Middle frontal gyrus (tissue), 1 donor: ENCODE measurements around the gene LIX1L.

Source experiments
- DNase-seq: peaks from one replicate; pipeline ENCODE4 v3.0.0-alpha.2; 2015; ENCODE audit warnings: low spot score; ENCODE audit errors: extremely low spot score

LIX1L gene

DNA sequence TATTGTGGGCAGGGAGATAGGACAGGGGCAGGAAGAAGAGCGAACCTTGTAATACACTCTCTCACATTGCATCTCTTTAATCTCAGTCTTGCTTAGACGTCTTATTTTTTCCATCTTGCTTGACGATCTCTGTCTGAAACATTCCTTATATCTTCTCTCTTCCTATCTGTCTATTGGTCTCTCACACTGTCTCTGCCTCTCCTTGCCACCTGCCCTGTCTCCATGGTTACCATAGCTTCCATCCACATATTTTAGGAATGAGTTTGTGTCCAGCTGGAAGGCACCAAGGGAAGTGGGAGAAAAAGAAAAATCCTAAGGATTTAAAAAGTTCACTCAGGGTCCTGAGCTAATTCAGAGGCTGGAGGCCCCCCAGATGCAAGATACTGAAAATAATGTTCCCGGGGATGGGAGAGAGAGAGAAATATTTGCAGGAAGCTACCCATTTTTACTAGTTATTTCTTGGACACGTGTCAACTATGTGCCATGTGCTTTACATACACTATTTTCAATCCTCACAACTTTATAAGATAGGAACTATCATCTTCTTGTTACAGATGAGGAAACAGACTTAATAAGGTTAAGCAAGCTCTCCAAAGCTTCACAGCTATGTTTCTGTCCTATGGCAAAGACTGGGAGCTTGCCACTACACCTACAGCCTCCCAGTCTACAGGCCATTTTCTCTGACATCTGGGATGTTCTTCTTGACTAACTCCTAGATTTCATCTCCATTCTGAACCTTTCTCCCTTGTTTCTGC, 5.6 kb upstream of the LIX1L start:
- no peak for DNase-seq

DNA sequence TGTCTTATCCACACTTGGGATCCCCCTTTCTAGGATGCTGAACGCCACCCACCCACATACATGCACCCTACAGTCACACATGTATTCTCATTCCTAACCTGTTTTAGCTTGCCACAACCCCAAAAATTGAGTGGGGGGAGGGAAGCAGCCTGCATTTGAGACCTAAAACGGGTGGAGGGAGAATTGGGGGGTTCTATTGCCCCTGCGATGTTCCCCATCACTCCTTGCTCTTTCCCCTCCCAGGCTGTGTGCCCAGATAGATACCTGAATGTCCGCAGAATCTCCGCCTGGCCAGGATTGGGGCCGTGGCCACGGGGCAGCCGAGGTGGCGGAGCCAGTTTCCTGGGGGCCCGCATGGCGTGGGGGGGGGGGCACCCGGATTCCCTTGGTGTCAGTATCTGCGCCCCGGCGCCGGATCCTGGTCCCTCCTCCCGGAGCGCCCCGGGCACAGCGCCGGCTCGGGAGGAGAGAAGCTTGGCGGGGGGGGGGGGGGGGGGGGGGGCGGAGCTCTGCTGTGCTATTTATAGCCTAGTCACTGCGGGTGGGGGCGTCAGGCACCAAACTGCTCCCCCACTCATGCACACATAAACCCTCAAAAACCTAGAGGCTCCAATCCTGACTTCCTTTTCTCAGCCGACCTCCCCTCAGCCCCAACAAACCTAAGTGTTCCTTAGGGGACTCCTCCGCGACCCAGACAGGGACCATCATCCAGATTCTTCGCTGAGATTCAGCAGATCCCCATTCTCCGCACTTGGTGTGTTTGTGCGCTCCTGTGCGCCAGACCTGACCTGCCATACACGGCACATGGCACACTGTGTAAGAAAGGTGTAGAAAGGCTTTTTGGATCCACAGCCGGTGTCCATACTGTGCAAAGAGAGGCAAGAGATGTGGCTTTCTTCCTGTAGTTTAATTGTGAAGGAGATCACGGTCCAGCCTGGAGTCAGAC, 4.6 kb upstream of the LIX1L start:
- no peak for DNase-seq

DNA sequence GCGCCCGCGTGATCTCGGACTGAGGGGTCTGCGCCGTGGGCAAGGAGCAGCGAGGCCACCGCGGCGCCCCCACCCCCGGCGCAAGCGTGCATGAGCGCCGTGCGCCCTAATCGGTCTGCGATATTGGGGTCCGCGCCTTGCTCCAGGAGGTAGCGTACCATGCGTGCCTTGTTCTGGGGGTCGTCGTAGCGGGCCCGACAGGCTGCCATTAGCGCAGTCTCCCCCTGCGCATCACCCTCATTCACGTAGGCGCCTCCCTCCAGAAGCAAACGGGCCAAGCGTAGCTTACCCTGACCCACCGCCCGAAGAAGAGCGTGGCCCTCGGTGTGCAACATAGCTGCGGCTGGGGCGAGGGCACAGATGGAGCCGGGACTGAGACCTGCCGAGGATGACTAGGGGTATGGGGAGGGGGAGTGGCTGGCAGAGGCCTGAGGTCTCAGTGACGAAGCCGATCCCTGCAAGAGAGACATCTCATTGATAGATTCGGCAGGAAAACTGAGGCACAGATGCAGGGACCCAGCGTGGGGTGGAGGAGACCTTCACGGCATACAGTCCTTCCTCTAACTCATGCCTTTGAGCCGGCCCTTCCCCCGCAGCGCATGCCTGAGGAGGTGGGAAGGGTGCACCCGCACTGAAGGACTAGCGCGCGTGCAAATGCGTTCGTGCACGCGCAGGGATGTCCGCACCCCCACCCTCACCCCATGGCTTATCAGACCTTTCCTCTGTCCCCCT, 3.8 kb upstream of the LIX1L start:
- no peak for DNase-seq

DNA sequence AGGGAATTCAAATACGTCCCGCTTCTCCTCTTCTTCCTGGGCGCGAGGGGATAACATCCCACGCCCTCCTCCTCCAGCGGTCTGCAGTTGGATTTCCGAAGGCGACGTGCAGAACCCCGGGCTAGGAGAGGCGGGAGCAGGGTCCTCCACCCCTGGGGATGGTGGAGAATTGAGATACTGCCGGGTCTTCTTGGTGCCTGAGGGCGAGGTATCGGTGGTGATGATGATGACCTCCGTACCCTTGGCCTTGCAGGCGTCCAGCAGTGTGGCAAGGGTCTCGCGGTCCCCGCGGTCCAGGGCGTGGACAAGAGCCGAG, 3.2 kb upstream of the LIX1L start:
- DNase-seq = no peak

DNA sequence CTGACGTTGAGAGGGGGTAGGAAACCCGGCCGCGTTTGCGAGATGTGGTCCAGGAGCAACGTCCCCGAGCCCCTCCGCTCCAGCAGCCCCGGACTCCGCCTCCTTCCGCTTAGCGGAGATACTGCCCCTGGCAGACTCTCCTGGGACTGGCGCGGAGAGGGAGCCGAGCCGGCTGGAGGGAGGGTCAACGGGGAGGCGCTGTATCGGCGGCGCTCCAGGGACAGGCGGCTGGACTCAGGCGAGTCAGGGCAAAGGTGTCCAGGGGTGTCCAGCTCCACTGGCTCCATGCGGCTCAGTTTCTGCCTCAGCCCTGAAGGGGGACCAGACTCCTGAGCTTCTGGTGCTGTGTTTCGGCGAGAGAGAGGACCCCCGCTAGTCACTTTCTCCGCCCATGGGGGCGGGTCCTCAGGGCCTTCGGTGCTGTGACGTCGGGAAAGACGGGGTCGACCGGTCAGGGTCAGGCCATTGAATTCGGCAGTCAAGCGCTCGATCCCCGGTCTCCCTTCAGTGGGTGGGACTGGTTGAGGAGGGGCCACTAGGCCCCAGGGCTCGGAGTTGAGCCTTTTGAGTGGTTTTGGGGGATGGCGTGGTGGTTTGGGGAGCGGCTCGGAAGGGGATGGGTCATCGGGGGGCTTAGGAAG, 2.8 kb upstream of the LIX1L start:
- DNase-seq = no peak

- DNase-seq = no peak
These were observed 2.2 kb upstream of the LIX1L start for GRCh38 chr1:145959957-145960467.

DNA sequence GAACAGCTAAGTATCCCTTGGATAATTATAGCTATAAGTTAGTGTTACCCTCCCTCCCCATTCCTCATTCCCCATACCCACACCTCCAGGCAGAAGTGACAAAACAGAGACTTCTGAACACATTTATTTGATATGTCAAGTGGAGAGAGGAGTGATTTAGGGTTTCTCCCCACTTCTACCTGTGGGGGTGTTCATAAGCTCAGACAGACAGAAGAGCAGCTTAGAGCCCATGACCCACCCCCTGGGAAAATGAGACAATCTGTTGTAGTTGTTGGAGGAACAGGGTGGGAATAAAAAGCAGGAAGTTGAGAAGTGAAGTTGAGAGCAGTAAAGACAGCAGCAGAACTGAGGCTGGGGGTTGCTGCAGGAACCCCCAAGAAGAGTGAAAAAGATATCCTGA, 1.5 kb upstream of the LIX1L start:
- DNase-seq = no peak

DNA sequence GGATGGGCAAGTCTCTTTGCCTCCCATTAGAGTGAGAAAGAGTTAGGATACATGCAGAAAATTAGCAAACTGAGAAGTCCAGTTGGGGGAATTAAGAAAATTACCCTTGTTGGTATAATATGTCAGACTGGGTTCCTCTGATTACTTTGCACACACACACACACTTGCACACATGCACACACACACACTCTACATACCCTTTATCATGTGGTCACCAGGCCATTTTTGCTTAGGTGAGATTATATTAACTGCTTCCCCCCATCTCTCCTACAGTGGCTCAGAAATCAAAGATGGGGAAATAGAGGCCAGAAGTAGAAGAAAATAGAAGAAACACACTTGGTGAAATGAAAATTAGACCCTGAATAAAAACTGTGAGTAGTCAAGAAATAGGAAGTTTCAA, 917 bp upstream of the LIX1L start:
- DNase-seq = no peak

GRCh38 chr1:145956781-145957442, 905 bp downstream of the LIX1L start:
- no peak for DNase-seq

DNA sequence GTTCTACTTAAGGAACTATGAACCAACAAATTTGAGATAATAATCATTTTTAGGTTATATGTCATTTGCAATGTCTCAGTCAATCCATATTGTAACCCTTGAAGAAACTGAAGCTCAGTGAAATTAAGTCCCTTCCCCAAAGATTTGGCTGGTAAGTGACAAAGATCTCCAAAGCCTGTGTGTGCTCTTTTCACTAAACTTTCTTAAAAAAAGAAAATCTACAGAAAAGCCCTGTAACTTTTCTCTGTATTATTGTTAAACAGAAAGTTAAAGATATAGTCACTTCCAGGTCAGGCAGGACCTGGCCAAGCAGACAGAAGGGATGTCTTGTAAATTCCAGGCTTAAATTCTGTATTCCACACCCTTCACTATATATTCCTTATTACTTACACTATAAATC, 1.5 kb downstream of the LIX1L start:
- no peak for DNase-seq

DNA sequence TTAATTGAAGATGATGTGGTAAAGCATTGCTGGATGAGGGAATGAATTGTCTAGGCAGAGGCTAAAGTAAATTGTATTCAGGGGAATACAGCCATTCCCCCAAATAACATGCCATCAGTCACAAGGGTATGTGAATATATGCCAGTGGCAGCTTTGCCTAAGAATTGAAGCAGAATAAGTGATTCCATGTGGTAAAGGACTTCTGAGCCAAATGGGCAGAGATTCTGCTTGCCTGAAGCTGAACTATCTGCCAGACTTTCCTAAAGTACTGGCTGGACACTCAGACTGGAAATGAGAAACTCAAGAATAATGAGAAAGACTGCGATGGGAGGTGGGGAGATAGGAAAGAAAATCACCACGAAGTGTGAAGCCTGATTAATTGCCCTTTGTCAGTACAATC, 2.4 kb downstream of the LIX1L start:
- DNase-seq = no peak

DNA sequence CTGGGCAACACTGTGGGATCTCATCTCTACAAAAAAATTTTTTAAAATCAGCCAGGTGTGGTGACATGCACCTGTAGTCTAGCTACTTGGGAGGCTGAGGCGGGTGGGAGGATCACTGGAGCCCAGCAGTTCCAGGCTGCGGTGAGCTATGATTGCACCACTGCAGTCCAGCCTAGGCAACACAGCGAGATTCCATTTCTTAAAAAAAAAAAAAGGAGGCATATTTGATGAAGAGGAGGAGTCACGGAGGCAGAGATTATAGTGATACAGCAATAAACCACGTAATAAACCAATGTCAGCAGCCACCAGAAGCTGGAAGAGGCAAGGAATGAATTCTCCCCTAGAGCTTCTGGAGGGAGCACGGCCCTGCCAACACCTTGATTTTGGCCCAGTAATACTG, 4.0 kb downstream of the LIX1L start:
- DNase-seq = no peak

GRCh38 chr1:145952903-145953302, 4.9 kb downstream of the LIX1L start:
- no peak for DNase-seq

DNA sequence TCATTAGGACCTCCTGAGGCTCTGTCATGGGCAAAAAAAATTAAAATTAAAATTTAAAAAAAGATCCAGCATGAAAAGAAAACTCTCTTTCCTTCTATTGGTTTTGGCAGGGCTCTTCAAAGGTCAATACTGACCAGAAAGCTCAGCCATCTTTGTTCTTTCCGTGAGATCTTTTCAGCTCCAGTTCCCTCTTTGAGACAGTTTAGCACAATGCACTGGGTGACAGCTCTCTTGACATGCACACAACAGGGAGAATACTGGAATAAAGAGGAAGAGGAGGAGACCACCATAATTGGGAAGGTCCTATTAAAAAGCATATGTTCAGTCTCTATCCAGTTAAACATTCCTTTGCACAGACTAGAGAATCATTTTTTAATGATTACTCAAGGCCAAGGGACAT, 6.3 kb downstream of the LIX1L start:
- DNase-seq = no peak

DNA sequence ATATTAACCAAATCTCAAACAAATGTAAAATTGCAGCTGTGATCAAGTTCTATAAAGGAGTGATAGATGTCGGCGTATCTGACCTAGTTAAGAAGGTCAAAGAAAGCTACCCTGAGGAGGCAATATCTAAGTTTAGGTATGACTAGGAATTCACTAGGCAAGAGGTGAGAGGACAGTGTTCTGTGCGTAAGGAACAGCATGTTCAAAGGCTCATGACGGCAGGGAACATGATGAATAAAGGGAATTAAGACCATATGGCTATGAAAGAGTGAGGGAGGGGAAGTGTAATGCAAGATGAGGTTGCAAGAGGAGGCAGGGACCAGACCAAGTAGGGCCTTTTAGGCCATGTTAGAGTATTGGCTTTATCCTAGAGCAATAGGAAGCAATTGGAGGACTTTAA, 8.6 kb downstream of the LIX1L start:
- DNase-seq = no peak

DNA sequence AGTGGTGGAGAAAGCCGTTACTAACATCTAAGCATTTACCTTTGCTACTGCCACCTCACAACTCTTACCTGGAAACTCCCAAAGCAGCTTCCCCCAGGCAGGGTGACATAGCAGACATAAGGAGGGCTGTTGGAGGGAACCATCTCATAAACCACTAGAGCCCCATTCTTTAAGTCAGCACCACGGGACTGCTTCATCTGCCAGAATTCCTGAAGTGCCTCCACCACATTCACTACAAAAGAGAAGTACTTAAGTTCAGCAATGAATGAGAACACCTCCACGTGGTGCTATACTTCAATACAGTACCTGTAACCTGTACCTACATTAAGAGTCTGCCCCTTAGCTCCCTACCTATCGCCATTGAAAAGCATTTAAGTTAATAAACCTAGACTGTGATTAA, 10.3 kb downstream of the LIX1L start:
- no peak for DNase-seq

GRCh38 chr1:145946477-145946986, 11.3 kb downstream of the LIX1L start:
- DNase-seq = no peak

DNA sequence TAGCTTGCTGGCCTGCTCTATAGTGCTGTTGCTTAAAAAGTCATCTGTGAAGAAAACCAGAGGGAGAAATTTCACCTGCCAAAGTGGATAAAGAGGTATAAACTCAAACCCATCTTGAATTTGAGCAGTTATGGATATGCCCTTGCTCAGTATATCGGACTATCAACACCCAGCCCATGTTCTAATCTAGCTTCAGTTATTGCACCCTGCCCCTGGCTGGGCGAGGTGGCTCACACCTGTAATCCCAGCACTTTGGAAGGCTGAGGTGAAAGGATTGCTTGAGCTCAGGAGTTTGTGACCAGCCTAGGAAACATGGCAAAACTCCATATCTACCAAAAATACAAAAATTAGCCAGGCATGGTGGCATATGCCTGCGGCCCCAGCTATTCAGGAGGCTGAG, 13.3 kb downstream of the LIX1L start:
- DNase-seq = no peak

GRCh38 chr1:145942871-145943270, 14.9 kb downstream of the LIX1L start:
- no peak for DNase-seq

- no peak for DNase-seq
These were observed 15.4 kb downstream of the LIX1L start for GRCh38 chr1:145942405-145942804.

- no peak for DNase-seq
These were observed 20.4 kb downstream of the LIX1L start for GRCh38 chr1:145937436-145937835.
